8988T (cell line): ENCODE data around the gene HBEGF.

ENCODE experiments used
- DNase-seq: peaks from one replicate; pipeline ENCODE4 v3.0.0; 2011

HBEGF gene, protein sequence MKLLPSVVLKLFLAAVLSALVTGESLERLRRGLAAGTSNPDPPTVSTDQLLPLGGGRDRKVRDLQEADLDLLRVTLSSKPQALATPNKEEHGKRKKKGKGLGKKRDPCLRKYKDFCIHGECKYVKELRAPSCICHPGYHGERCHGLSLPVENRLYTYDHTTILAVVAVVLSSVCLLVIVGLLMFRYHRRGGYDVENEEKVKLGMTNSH

DNA sequence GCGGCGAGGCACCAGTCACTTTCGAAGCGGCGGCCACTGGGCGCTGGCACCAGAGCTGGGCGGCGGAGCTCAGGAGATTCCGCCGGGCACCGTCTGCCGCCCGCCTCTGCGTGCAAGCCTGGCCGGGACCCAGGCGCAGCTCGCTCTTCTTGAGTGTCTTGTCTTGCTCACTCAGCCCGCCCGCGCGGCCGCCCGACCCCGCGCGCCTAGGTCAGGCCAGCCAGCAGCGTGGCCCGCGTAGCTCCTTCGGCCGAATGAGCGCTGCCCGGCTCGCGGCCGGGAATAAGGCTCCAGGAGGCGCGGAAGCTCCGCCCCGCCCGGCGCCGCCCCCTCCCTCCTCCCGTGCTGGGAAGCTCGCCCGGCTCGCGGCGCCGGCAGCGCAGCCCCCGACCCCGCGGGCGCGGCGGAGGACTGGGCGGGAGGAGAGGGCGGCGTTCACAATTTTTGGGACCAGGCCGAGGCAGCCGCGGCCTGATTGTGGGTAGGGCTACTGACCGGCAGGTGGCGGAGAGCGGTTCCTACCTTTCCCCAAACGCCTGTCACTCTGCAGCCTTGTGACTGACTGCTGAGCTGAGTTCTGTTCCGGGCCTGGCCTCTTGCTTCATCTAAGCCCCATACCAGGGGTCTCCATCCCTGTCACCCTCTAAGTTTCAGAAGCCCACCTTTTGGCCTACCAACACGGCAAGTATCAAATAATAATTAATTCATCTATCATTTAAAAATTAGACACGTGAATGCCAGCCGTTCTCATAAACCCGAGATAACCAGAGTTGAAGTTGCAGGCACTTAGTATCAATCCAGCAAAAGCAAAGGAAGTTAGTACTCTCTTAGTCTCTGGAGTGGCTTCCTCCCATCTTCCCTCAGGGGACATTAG lies at the start of gene HBEGF:
Gene HBEGF, minus strand, starts transcription at position 256 of the 874 bp plus-strand sequence. CDS start 275 bp downstream, outside the sequence.
- peak; percentile 88 for DNase-seq

- no peak for DNase-seq
These were observed 47.3 kb upstream of the HBEGF start for GRCh38 chr5:140393738-140394137.

- DNase-seq, result no peak
These were observed 45.3 kb upstream of the HBEGF start for GRCh38 chr5:140391732-140392131.

GRCh38 chr5:140391312-140391711 lies 44.9 kb upstream of the HBEGF start:
- DNase-seq, result no peak

GRCh38 chr5:140388052-140388451 lies 41.6 kb upstream of the HBEGF start:
- DNase-seq, result no peak

- no peak for DNase-seq
These were observed 36.9 kb upstream of the HBEGF start for GRCh38 chr5:140383300-140383699.

DNA sequence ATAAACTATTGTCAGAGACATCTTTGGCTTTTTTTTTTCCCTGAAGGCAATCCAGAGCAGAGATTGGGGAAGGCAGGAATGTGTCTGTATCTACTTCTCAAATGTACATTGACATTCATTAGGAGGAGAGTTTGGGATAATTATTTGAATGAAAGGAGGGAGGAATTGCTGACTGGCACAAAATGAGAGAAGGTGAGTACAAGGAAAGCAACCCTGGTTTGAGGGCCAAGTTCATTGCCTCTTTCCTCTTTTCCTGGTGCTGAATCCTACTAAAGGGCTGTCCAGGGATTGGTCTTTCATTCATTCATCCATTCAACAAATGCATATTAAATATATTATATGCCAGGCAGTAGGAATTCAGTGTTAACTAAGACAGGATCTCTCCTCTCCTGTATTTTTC lies 36.5 kb upstream of the HBEGF start:
- DNase-seq, result no peak

GRCh38 chr5:140381972-140382371 lies 35.6 kb upstream of the HBEGF start:
- DNase-seq, result no peak

DNA sequence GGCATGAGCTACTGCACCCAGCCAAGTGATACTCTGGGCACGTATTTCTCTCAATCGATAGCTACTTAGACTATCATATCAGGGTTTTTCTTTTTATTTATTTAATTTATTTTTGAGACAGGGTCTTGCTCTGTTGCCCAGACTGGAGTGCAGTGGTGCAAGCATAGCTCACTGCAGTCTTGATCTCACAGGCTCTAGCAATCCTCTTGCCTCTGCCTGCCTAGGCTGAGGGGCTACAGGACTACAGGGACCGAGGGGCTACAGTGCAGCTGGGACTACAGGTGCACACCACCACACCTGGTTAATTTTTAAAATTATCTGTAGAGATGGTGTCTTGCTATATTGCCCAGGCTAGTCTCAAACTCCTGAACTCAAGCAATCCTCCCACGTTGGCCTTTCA lies 34.9 kb upstream of the HBEGF start:
- no peak for DNase-seq

DNA sequence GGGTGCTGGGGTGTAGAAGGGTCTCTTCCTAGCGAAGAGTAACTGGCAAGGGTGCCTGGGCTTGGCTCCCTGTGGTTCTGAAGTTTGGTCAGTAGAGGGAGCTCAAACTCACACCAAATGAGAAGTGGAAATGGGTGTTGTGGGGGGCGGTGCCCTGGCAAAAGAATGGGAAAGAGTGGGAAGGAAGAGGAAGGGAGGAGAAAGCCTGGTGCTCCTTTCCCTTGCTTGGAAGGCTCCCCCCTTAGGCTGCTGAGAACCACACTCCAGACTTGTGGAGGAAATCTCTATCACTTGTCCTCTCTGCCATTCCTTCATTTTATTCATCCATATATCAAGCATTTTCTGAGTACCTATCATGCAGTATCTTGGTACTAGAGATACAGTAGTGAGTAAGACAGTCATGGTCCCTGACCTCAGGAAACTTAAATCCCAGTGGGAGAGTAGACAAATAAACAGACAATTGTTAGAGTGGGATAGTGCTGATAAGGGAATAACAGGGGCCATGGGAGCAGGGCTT lies 26.6 kb upstream of the HBEGF start:
- no peak for DNase-seq

DNA sequence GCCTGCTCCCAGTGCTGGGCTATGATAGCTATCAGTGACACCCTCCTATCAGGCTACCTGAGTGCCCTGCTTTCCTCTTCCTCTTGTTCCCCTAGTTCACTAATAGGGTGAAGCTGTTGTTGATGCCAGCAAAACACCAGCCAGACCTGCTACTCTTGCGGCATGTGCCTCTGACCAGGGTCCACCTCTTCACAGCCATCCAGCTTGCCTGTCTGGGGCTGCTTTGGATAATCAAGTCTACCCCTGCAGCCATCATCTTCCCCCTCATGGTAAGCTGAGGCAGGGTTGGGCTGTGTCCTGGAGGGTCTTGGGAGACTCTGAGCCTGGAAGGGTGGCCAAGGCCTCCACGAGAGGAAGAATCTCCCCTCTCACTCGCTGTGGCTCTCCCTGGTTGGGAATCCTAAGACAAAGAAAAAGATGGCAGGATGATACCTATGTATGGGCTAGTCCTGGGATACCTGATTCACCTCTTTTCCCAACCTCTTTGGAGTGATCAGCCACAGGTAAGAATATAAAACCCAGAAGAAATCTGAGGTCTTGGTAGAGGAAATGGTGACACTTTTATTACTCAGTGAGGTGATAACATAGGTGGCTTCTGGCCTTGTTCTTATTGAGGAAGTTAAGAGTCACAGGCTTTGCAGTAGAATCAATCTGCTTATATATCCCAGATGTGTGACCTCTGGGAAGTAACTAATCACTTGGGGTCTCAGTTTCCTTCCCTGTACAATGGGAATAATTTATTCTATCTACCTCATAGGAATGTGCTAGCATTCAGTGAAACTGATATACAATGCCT lies 25.2 kb upstream of the HBEGF start:
- no peak for DNase-seq

GRCh38 chr5:140367256-140368013 lies 21.0 kb upstream of the HBEGF start:
- no peak for DNase-seq

DNA sequence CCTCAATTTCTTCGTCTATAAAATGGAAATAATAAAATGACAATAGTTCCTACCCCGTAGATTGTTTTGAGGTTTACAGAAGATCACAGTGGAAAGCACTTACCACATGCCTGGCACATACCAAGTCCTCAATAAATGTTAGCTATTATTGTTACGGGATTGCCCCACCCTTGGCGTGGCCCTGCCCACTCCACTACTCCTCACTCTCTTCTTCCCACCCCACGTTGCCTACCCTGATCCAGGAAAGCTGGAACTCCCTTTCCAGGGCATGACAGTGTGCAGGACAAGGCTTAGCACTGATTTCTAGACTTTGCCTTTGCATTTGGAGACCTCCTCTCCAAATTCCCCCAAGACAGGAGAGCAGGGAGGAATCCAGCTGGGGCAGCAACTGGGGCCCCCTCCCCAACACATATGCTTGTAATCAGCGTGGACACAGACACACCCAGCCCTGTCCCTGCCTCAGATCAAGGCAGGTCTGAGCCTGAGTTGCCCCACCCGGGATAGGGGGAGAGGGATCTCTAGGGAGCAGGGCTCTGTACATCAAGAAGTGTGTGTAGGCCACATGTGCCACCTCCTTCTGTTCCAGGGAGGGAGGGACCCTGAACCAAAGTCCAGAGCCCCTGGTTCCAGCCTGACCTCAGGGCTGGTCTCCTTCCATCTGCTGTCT lies 20.3 kb upstream of the HBEGF start:
- DNase-seq, result no peak

- DNase-seq, result no peak
These were observed 19.5 kb upstream of the HBEGF start for GRCh38 chr5:140365941-140366340.

GRCh38 chr5:140365282-140365681 lies 18.9 kb upstream of the HBEGF start:
- DNase-seq, result no peak

- DNase-seq, result no peak
These were observed 18.0 kb upstream of the HBEGF start for GRCh38 chr5:140364472-140364765.

DNA sequence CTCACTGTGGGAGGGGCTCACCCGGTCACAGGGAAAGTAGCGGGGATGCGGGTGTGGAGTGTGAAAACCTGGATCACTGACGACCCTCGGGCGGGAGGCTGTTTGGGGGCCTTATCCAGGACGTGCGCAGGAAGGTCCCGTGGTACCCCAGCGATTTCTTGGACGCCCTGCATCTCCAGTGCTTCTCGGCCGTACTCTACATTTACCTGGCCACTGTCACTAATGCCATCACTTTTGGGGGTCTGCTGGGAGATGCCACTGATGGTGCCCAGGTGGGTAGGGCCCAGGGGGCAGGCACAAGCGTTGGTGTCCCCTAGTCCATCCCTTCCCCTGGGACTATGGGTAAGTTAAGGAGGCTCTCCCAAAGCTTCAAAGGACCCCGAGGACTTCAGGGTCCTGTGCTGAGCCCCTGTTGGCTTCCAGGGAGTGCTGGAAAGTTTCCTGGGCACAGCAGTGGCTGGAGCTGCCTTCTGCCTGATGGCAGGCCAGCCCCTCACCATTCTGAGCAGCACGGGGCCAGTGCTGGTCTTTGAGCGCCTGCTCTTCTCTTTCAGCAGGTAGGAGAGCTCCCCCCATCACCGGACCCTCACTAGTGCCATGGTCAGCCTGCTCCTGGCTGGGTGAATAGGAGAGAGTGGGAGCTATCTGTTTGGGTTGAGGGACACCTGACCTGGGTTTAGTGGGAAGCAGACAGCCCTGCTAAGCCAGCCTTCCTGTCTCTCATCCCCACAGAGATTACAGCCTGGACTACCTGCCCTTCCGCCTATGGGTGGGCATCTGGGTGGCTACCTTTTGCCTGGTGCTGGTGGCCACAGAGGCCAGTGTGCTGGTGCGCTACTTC lies 17.4 kb upstream of the HBEGF start:
- no peak for DNase-seq

DNA sequence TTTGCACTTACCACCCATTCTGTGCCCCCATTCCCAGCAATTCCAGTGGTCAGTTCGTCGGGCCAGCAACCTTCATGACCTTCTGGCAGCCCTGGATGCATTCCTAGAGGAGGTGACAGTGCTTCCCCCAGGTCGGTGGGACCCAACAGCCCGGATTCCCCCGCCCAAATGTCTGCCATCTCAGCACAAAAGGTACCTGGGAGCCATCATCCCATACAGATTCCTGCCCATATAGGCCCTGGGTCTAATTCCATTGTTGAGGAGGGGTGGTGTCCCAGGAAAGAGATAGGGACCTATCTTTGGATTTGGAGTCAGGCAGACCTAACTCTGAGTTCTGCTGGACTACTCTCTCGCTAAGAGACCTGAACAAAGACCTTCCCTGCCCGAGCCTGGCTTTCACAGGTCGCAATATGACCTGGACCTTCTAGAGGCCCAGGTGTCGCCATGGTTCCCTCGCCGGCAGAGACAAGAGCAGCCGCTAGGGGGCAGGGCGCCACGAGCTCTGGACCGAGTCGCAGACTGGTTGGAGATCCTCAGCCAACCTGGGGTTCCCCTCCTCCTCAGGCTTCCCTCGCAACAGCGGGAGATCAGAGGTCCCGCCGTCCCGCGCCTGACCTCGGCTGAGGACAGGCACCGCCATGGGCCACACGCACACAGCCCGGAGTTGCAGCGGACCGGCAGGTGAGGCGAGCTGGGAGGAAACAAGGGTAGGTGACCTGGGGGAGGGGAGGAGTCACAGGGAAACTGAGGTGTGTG lies 16.6 kb upstream of the HBEGF start:
- DNase-seq, result peak; percentile 77

DNA sequence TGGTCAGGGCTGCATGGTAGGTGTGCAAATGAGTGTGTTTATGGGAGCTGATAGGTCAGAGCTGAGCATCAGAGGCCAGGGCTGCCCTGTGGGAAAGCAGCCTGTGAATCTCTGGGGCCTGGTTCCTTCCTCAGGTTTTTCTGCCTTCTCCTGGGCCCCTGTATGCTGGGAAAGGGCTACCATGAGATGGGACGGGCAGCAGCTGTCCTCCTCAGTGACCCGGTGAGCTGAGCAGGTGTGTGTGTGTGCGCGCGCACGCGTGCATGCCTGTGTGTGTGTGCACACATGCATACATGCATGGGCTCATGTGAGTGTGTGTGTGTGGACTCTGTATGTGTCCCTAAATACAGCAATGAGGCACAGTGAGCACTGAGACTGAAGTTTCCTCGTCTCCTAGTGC lies 15.9 kb upstream of the HBEGF start:
- no peak for DNase-seq

GRCh38 chr5:140361901-140362300 lies 15.5 kb upstream of the HBEGF start:
- DNase-seq, result no peak
